ENCODE results near the gene ENTPD5.
"Not testable (repeated sequence)": the region's sequence is repeated elsewhere in the genome, so short reads cannot be mapped to it uniquely, and the experiment has no call there.

ENTPD5 gene

DNA sequence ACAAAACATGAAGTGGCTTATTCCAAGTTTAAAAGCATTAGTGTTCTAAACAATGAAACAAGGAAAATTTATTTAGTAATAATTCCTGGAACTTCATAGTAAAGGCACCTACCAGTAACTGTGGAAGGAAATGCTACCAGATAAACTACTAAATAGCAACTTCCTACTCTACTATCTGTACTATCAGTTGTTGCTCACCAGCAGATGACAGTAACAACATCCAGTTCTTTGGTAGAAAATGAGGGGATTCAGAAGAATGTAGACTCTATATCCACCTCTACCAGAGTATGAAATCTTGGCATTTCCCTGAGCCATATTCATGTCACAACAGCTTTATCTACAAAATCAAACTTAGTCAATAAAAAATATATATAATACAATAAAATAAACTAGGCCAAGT lies 3.1 kb downstream of the ENTPD5 start:
- Histone ChIP-seq H3K36me3 (replicated peaks) (no peaks in the 10 kb centered on the region), H3K27me3 (replicated peaks) (no peaks in the 10 kb centered on the region), H3K4me3 (ENCODE audit: low read depth, low read length) (no peak overlapping the region), H3K27ac (no peak overlapping the region)
- in situ Hi-C loops (cut with HindIII; ENCODE audit: low pct_ligation_motif_present, low sequenced_read_pairs): no loop called here
- no peak for TF ChIP-seq CTCF (IDR thresholded peaks at IDR 0.05; ENCODE audit: low read depth, low read length, missing control alignments)
- no peak for DNase-seq

DNA sequence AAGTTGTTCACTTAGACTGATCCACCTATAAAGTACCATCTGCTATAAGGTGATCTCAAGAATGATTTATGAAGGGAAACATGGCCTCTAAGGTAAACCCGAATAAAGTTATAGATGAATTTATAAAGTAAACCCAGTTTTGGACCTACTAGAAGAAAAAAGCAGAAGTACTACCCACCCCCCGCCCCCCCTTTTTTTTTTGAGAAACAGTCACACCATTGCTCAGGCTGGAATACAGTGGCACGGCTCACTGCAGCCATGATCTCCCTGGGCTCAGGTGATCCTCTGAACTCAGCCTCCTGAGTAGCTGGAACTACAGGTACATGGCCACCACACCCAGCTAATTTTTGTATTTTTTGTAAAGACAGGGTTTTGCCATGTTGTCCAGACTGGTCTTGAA lies 3.9 kb downstream of the ENTPD5 start:
- no peaks in the 10 kb centered on the region for H3K27me3 ChIP-seq (replicated peaks)
- no peak overlapping the region for H3K27ac ChIP-seq
- no peak overlapping the region for H3K4me3 ChIP-seq (ENCODE audit: low read depth, low read length)
- no peak for DNase-seq
- in situ Hi-C loops (cut with HindIII; ENCODE audit: low pct_ligation_motif_present, low sequenced_read_pairs): no loop called here
- TF ChIP-seq CTCF (IDR thresholded peaks at IDR 0.05; ENCODE audit: low read depth, low read length, missing control alignments): no peak
- no peaks in the 10 kb centered on the region for H3K36me3 ChIP-seq (replicated peaks)

DNA sequence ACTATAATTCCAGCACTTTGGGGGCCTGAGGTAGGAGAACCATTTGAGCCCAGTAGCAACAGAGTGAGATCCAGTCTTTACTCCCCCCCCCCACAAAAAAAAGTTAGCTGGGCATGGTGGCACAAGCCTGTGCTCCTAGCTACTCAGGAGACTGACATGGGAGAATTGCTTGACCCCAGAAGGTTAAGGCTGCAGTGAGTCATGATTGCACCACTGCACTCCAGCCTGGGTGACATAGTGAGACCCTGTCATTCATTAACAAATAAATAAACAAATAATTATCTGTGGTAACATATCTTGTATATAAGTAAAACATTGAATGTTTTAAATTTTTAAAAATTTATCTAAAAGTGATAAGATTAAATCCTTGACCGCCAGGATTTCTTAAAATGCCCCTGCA lies 4.8 kb downstream of the ENTPD5 start:
- in situ Hi-C loops (cut with HindIII; ENCODE audit: low pct_ligation_motif_present, low sequenced_read_pairs): no loop called here
- Histone ChIP-seq H3K27me3 (replicated peaks) (no peaks in the 10 kb centered on the region), H3K36me3 (replicated peaks) (no peaks in the 10 kb centered on the region), H3K27ac (no peak overlapping the region), H3K4me3 (ENCODE audit: low read depth, low read length) (no peak overlapping the region)
- TF ChIP-seq CTCF (IDR thresholded peaks at IDR 0.05; ENCODE audit: low read depth, low read length, missing control alignments): no peak
- DNase-seq: no peak

GRCh38 chr14:74008843-74009499 lies 10.1 kb downstream of the ENTPD5 start:
- Histone ChIP-seq H3K27me3 (replicated peaks) (no peaks in the 10 kb centered on the region), H3K4me3 (ENCODE audit: low read depth, low read length) (no peak overlapping the region), H3K27ac (no peak overlapping the region), H3K36me3 (replicated peaks) (peaks cover 3% of the 10 kb centered on the region)
- no peak for TF ChIP-seq CTCF (IDR thresholded peaks at IDR 0.05; ENCODE audit: low read depth, low read length, missing control alignments)
- in situ Hi-C loops (cut with HindIII; ENCODE audit: low pct_ligation_motif_present, low sequenced_read_pairs): no loop called here
- no peak for DNase-seq

DNA sequence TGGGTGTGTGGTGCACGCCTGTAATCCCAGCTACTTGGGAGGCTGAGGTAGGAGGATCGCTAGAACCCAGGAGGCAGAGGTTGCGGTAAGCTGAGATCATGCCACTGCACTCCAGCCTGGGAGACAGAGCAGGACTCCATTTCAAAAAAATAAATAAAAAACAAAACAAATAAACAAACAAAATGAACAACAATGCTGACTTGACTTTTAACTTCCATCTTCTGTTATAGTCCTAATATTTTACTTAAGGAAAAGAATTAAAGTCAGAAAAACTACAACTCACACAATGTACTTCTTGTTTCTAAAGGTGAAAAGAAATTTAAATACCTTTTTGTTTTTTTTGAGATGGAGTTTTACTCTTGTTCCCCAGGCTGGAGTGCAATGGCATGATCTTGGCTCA lies 13.4 kb downstream of the ENTPD5 start:
- H3K36me3 ChIP-seq (replicated peaks); in situ Hi-C loops (cut with HindIII; ENCODE audit: low pct_ligation_motif_present, low sequenced_read_pairs); H3K4me3 ChIP-seq (ENCODE audit: low read depth, low read length); DNase-seq; H3K27me3 ChIP-seq (replicated peaks); H3K27ac ChIP-seq: not testable (repeated sequence)

- H3K36me3 ChIP-seq (replicated peaks): peaks cover 2% of the 10 kb centered on the region
- H3K27me3 ChIP-seq (replicated peaks): no peaks in the 10 kb centered on the region
- H3K4me3 ChIP-seq (ENCODE audit: low read depth, low read length): no peak overlapping the region
- no peak for DNase-seq
- H3K27ac ChIP-seq: no peak overlapping the region
- in situ Hi-C loops (cut with HindIII; ENCODE audit: low pct_ligation_motif_present, low sequenced_read_pairs): no loop called here
- no peak for TF ChIP-seq CTCF (IDR thresholded peaks at IDR 0.05; ENCODE audit: low read depth, low read length, missing control alignments)
Measured at GRCh38 chr14:73998726-73999125, 20.4 kb downstream of the ENTPD5 start.
